HG03571 (cell line): Measurements from ENCODE around the gene ZNF22.
A peak's percentile ranks its signal among the peaks of the same experiment; 100 is the strongest.

Experiments
- ATAC-seq: cut with Tn5 transposase; IDR thresholded peaks from one replicate; pipeline ENCODE4 v1.9.1; 2021; ENCODE audit not compliant: unreplicated experiment

ZNF22 gene

DNA sequence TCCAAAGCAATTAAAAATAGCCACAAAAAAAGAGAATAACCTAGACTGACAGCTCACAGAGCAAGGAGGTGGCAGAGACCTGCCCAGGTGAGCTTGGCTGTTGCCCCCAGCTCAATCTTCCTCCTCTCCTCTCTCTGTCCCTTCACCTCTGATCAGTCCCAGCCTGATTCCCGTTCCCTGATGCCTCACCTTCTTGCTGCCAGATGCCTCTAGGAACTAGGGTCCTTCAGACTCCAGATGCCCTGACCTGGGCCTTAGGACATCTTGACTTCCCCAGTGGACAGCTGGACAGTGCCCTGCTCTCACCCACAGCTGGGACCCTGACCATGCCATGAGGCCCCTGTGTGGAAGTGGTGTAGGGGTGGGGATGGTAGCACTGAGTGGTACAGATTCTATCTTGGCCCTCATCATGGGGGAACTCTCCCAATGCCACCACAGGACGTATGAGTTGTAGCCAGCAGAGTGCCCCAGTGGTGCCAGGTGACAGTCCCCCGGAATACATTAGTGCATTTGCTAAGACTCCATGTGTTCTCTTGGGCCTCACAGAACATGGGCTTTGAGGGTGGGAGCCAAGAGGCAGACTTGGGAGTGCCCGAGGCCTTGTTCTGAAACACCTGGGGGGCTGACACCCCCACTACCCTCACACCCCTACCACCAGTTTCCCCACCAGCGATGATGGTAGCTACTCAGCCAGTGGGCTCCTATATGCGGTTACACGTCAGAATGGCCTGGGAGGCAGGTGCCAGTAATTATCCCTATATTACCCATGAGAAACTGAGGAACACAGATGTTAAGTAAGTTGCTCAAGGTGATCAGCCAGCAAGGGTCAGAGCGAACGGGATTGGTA is 24.1 kb upstream of the ZNF22 start:
- ATAC-seq, result no peak

DNA sequence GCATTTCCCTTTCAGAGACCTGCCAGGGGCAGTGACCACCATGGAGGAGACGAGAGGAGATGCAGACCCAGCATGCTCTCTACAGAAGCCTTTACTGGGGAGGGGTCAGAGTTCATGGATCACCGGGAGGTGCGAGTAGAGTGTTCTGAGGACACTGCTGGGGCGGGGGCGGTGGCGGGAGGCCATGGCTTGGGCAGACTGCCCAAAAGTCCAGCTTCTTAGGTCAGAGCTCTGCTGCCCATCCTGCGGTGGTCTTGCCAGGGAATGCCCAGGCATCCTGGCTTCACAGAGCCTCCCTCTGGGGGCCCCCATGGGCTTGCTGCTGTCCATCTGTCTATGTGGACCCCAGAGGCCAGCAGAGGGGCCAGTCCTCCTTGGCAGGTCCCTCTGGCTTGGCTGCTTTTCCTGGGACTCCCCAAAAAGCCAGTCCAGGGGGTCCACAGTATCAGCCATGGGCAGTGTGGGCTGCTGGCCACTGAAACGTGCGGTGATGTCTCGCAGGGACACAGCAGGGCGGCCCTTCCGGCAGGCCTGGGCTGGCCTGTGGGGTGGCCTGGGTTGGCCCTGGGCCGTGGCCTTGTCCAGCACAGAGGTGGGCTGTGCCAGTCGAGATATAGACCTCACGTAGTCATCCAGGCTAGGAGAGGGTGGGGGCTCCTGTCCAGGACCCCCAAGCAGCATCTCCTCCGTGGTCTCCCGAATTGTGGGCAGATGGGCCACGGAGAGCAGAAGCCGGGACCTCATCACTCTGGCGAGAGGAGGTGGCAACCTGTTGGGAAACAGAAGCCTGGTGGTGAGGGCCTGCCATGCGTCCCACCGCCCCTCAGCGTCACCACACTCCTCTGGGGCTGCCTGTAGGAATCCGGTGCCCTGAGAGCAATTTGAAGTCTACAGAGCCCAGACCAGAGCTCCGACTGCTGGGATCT is 23.2 kb upstream of the ZNF22 start:
- ATAC-seq, result no peak

DNA sequence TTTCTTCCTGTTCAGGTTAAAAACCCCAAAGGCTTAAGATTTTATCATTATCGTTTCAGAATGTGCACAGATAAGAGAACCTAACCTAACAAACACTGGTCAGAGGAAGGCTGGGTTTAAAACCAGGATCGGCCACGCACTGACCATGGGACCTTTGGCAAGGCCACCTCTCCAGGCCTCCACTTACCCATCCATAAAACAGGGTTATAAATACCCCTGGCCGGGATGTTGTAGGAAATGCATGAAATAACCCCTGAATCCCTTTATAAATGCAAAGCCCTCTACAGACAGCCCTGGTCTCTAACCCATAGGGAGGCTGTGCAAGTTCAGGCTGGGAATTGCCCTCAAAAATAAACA is 22.5 kb upstream of the ZNF22 start:
- no peak for ATAC-seq

DNA sequence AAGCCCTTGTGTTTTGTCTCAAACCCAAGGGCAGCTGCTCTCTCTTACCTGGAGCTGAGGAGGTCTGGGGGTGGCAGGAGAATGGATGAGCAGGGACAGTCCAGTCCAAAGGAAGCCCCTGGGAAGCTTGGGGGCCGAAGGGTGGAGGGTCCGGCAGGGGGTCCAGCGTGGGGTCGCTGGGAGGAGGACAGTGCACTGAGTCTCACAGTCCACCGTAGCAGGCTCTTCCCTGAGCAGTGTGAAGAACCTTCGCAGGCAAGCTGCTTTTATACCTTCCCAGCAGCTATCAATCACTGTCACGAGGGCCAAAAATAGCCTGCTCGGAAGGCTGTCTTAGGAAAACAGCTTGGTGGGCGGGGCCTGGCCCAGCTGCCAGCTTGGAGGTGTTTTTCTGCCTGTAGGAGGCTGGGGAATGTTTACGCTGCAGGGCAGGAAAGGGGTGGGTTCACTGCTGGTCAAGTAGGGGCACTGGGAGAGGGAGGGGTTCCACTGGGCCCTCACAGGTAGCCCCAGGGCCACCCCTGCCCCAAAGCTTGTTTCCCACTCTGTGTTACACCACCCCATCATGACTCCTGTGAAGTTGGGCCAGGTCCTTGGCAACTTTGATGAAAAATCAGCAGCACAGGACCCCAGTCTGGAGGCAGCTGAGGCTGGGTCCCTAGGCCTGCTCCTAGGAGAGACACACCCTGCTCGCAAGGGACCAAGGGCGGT is 22.0 kb upstream of the ZNF22 start, which contains the start of gene DEPP1:
Gene DEPP1, minus strand, starts transcription at position 240 of the 711 bp plus-strand sequence. CDS start 779 bp downstream, outside the sequence.
- ATAC-seq, result no peak

DNA sequence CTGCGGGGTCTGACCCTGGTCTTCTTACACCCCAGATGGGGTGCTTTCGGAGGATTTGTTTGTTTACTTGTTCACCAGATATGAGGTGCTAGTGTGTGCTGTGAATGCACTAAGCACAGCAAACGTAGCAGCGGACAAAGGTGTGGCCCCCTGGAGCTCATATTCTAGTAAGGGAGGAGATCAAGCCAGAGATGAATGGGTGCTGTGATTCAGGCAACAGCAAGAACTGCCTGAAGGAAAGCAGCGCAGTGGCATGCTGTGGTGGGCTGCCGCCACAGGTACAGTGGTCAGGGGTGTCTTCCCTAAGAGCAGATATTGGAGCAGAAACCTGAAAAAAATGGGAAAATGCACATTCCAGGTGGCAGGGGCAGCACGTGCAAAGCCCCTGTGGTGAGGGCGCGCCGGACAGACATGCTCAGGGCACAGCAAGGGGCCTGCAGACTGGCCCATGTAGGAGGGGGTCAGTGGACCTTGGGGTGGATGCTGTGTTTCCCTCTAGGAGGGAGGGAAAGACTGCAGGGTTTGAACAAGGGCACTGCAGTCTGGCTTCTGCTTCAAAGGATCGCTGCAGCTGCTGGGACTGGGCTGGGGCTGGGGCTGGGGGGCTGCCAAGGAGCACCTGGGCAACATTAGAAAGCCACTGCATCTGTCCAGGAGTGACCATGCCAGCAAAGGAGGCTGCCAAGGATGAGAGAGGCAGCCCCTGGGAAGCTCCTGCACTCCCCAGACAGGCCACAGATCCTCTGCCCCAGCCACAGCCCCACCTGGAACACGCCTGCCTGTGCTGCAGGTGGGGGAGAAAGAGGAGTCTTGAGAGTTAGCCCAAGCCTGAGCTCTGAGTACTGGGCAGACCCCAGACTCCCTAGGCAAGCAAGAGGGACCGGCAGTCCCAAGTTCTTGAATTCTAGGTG is 21.2 kb upstream of the ZNF22 start:
- no peak for ATAC-seq

DNA sequence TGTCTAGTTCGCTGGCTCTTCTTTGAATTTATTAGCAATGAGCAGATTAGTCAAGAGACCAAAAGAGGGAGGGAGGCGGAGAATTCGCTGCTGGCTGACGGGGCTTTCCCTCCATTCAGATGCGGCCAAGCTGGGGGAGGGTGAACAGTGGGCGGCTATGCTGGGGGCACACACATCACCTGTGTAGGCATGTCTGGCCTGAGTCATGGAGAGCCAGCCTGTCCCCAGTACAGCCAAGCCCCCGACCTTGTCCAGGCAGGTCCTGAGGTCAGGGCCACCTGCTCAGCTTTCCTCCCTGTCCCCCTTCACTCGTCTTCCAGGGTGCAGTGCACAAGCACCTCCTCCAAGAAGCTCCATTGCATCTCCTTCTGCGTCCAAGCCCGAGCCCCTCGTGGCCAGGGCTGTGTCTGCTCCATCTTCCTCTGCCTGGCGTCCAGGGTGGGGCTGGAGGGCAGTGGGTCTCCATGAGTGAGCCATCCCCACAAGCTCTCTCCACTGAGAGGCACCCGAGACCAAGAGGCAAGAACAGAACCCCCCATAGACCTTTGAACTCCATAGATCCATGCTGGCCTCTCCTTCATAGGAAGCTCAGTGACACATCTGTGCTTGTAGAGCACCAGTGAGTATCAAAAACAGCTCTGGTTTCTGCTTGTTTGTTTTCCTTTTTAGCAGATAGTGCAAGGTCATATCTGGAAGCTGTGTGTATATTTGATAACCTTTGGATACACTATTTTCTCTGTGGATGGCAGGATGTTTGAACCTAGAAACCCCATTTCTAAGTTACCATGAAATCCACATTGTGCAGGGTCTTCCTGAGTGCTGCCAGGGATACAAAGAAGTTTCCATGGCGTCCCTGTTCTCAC is 20.2 kb upstream of the ZNF22 start:
- no peak for ATAC-seq

DNA sequence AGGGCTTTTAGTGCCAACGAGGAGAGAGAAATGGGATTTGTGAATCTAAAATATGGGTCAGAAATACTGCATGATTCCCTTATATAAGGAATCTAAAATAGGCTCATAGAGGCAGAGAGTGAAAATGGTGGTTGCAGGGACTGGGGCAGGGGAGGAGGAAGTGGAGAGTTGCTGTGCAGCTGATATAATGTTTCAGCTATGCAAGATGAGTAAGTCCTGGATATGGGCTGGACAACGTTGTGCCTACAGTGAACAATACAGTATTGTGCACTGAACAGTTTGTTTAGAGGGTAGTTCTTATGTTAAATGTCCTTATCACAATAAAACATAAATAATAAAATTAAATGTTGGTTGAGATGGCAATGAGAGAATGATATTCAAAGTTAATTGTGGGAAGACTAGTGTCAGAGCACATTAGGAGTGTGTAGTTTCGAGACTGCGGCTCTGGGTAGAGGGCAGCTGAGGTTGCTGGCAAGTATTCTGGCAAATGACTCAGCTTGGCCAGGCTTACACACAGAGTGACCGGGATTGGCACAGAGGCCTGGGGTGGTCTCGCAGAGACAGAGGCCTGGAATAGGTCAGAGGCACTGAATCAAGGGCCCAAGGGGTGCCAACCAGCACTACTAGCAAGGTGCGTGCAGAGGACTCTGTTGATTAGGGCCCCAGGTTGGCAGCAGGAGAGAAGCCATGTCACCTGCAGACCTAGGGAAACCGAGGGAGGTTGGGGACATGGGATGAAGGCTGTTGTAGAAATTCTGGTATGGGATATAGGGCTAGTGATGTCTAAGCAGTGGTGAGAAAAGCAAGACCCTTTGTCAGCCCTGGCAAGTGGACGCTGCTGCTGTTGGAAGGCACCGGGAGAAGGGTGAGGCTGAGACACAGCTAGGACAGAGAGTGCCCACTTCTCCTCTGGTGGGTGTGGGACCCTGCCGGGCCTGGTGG is 19.3 kb upstream of the ZNF22 start:
- peak; percentile 40 for ATAC-seq

DNA sequence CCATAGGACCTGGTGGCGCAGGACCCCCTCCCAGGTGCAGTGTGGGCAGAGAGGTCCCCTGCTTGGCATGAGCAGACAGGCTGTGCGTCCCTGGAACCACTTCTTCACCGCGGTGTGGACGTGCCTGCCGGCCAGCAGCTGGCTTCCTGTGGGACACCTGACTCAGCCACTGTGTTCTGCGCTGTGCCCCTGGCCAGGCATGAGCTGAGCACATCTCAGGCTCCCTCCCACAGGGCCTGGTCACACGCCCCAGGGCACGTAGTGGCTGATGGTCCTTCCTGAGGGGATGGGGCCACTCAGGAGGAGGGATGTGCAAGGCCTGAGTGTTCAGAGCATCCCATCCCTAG is 18.6 kb upstream of the ZNF22 start:
- ATAC-seq, result peak; percentile 49

DNA sequence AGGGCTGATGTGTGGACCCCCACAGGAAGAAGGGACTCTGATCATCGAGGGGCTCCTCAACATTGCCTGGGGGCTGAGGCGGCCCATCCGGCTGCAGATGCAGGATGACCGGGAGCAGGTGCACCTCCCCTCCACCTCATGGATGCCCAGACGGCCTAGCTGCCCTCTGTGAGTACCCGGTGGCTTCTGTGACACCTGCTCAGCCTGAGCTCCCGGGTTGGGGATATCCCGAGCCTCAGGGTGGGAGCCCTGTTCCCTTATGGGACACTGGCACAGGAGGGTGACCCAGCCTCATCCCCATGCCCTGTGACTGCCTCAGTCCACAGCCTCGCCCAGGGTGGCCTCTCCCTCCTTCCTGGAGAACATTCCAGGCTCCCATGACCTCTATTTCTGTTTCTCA is 18.2 kb upstream of the ZNF22 start:
- ATAC-seq, result no peak

DNA sequence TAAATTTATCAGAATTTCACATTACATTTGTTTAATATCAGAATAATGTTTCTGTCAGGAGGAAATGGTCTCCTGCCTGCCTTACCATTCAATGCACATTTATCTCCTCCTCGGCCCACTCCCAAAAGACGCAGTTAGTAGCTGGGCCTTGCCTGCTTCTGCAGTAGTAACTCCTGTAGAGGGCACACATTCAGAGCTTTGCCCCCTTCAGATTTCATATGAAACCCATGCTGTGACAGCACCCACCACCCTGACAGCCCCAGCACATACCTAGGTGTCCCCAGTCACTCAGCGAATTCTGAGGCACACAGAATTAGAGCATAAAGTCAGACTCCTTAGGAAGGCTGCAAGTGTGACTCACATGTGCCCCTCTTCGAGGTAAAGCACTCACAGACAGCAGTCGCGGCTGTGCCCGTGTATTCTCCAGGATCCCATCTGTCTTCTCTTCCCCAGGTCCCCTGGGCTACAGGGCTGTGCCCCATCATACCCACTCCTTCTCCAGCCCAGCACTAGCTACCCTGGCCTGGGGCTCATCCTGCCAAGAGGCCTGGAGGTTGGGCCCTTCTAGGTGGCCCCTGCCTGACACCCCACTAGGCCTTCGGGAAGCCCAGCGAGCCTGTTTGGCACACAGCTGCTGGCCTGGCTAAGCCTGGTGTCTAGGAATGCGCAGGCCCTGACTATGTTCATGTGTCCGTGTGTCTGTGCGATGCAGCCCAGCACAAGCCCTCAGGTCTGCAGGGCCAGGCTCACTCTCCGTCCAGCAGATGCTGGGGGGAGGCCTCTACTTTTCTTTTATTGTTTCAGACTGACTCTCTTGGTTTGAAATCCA is 17.4 kb upstream of the ZNF22 start:
- no peak for ATAC-seq

DNA sequence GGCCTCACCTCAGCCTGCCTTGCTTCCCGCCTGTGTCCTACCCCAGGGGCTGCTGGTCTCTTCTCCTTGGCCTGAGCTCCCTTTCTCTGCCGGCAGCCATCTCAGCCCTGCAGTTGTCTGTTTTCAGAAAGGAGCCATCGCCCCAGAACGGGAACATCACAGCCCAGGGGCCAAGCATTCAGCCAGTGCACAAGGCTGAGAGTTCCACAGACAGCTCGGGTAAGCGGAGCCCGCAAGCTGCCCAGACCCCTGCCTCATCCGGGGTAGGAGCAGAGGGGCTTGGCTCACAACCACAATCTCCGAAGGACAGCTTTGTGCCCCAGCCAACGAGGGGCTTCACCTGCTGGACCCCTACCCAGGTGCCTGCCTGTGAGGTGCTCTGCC is 16.8 kb upstream of the ZNF22 start:
- no peak for ATAC-seq

DNA sequence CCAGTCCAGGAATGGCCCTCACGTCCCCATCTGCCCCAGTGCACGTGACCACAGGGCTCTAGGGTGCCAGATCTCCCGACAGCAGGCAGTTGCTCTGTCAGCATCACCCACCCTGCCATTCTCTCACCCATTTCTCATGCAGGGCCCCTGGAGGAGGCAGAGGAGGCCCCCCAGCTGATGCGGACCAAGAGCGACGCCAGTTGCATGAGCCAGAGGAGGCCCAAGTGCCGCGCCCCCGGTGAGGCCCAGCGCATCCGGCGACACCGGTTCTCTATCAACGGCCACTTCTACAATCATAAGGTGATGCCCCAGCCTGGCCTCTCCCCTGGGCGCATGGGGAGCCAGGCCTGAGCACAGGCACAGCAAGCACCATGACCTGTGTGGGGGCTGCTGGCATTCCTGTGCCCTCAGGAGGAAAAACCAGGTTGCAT is 16.0 kb upstream of the ZNF22 start:
- no peak for ATAC-seq

DNA sequence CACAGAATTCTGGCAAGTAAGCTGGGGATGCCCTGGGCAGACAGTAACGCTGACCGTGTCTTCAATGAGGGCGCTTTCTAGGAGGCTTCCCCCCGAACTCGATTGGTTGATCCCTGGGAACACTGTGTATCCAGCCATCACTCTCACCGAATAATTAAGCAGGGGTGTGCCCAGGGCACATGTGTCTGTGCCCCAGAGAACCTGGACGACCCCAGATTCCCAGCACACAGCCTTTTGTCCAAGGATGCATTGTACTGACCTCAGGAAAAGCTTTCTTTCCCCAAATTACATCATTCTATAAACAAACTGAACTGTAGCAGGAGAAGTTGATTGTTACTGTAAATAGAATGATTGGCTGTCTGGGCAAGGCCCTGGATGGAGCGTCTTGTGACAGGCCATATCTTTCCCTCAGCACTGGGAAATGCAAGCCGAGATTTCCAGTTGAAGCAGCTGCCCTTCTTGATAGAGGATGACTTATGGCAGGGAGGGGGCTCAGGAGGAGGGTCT is 15.5 kb upstream of the ZNF22 start:
- no peak for ATAC-seq

DNA sequence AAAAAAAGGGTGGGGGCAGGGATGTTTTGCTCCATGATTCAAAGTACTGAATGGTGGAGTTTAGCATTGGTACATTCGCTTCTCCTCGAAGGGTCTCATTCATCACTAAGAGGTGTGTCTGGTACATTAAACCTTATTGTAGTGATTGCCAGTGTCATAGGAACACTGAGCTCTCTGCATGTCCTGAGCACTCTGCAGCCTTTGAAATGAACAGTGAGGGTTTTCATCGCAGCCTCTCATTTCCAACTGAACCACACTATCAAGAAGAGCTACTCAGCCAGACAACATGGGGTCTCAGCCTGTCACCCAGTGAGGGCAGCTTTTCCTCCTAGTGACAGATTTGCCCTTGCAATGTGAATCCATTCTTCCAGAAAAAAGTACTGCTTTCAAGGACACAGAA is 14.5 kb upstream of the ZNF22 start:
- no peak for ATAC-seq

DNA sequence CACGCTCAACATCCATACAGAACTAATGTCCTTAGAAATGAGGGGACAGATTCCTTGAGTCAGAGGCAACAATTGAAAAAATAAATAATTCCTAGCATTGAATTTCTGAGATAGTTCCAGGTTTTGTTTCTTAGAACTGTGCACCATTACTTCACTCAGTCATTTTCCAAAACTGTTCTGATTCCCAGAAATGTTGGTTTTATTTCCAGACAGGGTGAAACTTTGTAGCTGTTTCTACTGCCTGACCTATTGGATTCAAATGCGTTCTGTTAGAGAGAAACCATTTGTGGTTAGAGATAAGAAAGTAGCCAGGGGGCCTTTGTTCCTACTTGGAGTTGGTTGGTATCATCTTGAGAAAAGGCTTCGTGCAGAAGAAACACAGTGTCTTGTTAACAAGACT is 14.1 kb upstream of the ZNF22 start:
- no peak for ATAC-seq

DNA sequence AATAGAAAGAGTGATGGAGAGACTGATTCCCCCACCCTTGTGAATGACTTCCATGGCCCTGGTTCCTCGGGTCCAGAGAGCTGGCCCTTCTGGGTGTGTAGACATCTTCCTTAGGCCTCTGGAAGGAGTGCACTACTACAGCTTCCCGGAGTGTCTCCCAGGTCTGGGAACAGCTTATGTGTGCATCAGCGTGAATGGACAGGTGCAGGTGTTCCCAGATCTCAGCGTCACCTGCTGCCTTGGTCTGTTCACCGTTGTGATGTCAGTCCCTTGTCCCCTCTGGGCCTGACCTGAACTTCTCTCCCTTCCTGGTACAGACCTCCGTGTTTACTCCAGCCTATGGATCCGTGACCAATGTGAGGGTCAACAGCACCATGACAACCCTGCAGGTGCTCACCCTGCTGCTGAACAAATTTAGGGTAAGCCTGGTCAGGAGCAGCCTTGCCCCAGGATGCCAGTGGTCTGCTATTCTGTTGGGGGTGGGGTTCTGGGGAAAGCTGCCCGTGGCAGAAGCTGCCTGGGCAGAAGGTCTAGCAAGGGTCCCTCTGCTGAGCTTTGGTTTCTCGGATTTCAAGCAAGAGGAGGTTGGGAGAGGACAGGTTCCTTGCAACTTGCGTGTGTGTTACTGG is 11.7 kb upstream of the ZNF22 start:
- no peak for ATAC-seq
